Osteocyte (in vitro differentiated cells): Measurements from ENCODE around the gene DOK6. TPM values are rescaled to one million over a fixed set of nuclear protein-coding genes. Genes with fewer than 3 reads are reported as not detected.

ENCODE experiments used
- DNase-seq: peaks from one replicate; pipeline ENCODE4 v3.0.0; 2021; ENCODE audit warnings: mixed read lengths; ENCODE audit not compliant: unreplicated experiment; ENCODE audit errors: extremely low spot score
- H3K27ac Mint-ChIP-seq: one replicate; pipeline ENCODE4 v1.8.0; 2021; ENCODE audit warnings: mild to moderate bottlenecking, mixed read lengths; ENCODE audit not compliant: unreplicated experiment
- H3K27me3 Mint-ChIP-seq: one replicate; pipeline ENCODE4 v1.8.0; 2021; ENCODE audit warnings: mixed read lengths; ENCODE audit not compliant: unreplicated experiment
- H3K36me3 Mint-ChIP-seq: one replicate; pipeline ENCODE4 v1.8.0; 2021; ENCODE audit warnings: mixed read lengths; ENCODE audit not compliant: unreplicated experiment
- H3K4me1 Mint-ChIP-seq: one replicate; pipeline ENCODE4 v1.8.0; 2021; ENCODE audit warnings: mixed read lengths; ENCODE audit not compliant: unreplicated experiment
- H3K4me3 Mint-ChIP-seq: one replicate; pipeline ENCODE4 v1.8.0; 2021; ENCODE audit warnings: mild to moderate bottlenecking, moderate library complexity, mixed read lengths; ENCODE audit not compliant: unreplicated experiment
- H3K9me3 Mint-ChIP-seq: one replicate; pipeline ENCODE4 v1.8.0; 2021; ENCODE audit warnings: mixed read lengths; ENCODE audit not compliant: unreplicated experiment
- CTCF ChIP-seq: fragments of 200-600 bp; sonication (generic); IDR thresholded peaks from 2 replicates; pipeline ENCODE4 v1.5.0; 2021; ENCODE audit warnings: antibody characterized with exemption, mild to moderate bottlenecking, moderate library complexity
- total RNA-seq: library from RNA; stranded (reverse); gene quantifications from 2 replicates; pipeline ENCODE4 v1.2.1, GENCODE V29; 2021

Gene DOK6
- total RNA-seq, 1 donor from 2014 or later: 4.6 TPM

GRCh38 chr18:69616114-69616513, 215.4 kb downstream of the DOK6 start:
- peaks cover 11% of the 10 kb centered on the region for H3K27me3 Mint-ChIP-seq
- H3K36me3 Mint-ChIP-seq: no peaks in the 10 kb centered on the region
- TF ChIP-seq CTCF: no peak
- H3K9me3 Mint-ChIP-seq: no peaks in the 10 kb centered on the region
- H3K27ac Mint-ChIP-seq: no peak overlapping the region
- DNase-seq: no peak
- no peaks in the 10 kb centered on the region for H3K4me1 Mint-ChIP-seq
- no peak overlapping the region for H3K4me3 Mint-ChIP-seq

- H3K4me1 Mint-ChIP-seq: no peaks in the 10 kb centered on the region
- peaks cover 11% of the 10 kb centered on the region for H3K27me3 Mint-ChIP-seq
- no peaks in the 10 kb centered on the region for H3K9me3 Mint-ChIP-seq
- TF ChIP-seq CTCF: no peak
- H3K4me3 Mint-ChIP-seq: no peak overlapping the region
- H3K27ac Mint-ChIP-seq: no peak overlapping the region
- no peak for DNase-seq
- no peaks in the 10 kb centered on the region for H3K36me3 Mint-ChIP-seq
Measured at GRCh38 chr18:69617408-69617807, 216.7 kb downstream of the DOK6 start.

GRCh38 chr18:69617888-69618287, 217.2 kb downstream of the DOK6 start:
- DNase-seq: no peak
- no peaks in the 10 kb centered on the region for H3K9me3 Mint-ChIP-seq

GRCh38 chr18:69622184-69622583, 221.5 kb downstream of the DOK6 start:
- H3K27me3 Mint-ChIP-seq: peaks cover 7% of the 10 kb centered on the region
- peaks cover 3% of the 10 kb centered on the region for H3K4me1 Mint-ChIP-seq
- TF ChIP-seq CTCF: no peak
- H3K27ac Mint-ChIP-seq: no peak overlapping the region
- H3K36me3 Mint-ChIP-seq: no peaks in the 10 kb centered on the region
- DNase-seq: no peak
- no peak overlapping the region for H3K4me3 Mint-ChIP-seq
- H3K9me3 Mint-ChIP-seq: no peaks in the 10 kb centered on the region

More at GRCh38 chr18:69617888-69618287, 217.2 kb downstream of the DOK6 start:
- Mint-ChIP-seq H3K27me3 (peaks cover 11% of the 10 kb centered on the region), H3K36me3 (no peaks in the 10 kb centered on the region), H3K4me3 (no peak overlapping the region), H3K4me1 (no peaks in the 10 kb centered on the region), H3K27ac (no peak overlapping the region)
- no peak for TF ChIP-seq CTCF

GRCh38 chr18:69622961-69623360, 222.3 kb downstream of the DOK6 start:
- H3K27ac Mint-ChIP-seq: no peak overlapping the region
- no peaks in the 10 kb centered on the region for H3K9me3 Mint-ChIP-seq
- H3K4me3 Mint-ChIP-seq: no peak overlapping the region
- no peak for DNase-seq
- no peaks in the 10 kb centered on the region for H3K36me3 Mint-ChIP-seq
- peaks cover 3% of the 10 kb centered on the region for H3K4me1 Mint-ChIP-seq
- no peak for TF ChIP-seq CTCF
- peaks cover 3% of the 10 kb centered on the region for H3K27me3 Mint-ChIP-seq
